ENCODE results near the gene ADCY5.

ADCY5 gene

GRCh38 chr3:123406598-123406997, 42.3 kb downstream of the ADCY5 start:
- Histone ChIP-seq H3K27me3 (ENCODE audit: insufficient read depth, insufficient read length) (peaks cover 29% of the 10 kb centered on the region), H3K36me3 (ENCODE audit: insufficient read depth, insufficient read length, low read length) (no peaks in the 10 kb centered on the region), H3K9ac (ENCODE audit: insufficient read length, low read depth) (no peak overlapping the region), H3K4me1 (ENCODE audit: insufficient read depth, insufficient read length) (peaks cover 16% of the 10 kb centered on the region), H3K9me3 (ENCODE audit: insufficient read depth, low read length) (no peaks in the 10 kb centered on the region), H3K4me3 (ENCODE audit: insufficient read length, low read depth) (no peak overlapping the region)
- DNase-seq (ENCODE audit: low read depth, low spot score) = no peak
- TF ChIP-seq ZNF274 (IDR thresholded peaks at IDR 0.05; ENCODE audit: low read depth, low read length) (no peak), SUZ12 (IDR thresholded peaks at IDR 0.05; ENCODE audit: extremely low read depth, insufficient read depth, insufficient read length) (no peak), YY1 (IDR thresholded peaks at IDR 0.05; ENCODE audit: insufficient read depth, insufficient read length) (no peak)

GRCh38 chr3:123405936-123406510, 42.9 kb downstream of the ADCY5 start:
- no peaks in the 10 kb centered on the region for H3K9me3 ChIP-seq (ENCODE audit: insufficient read depth, low read length)
- H3K4me3 ChIP-seq (ENCODE audit: insufficient read length, low read depth) = no peak overlapping the region
- H3K36me3 ChIP-seq (ENCODE audit: insufficient read depth, insufficient read length, low read length) = no peaks in the 10 kb centered on the region
- TF ChIP-seq YY1 (IDR thresholded peaks at IDR 0.05; ENCODE audit: insufficient read depth, insufficient read length) = no peak
- no peak for TF ChIP-seq ZNF274 (IDR thresholded peaks at IDR 0.05; ENCODE audit: low read depth, low read length)
- TF ChIP-seq SUZ12 (IDR thresholded peaks at IDR 0.05; ENCODE audit: extremely low read depth, insufficient read depth, insufficient read length) = no peak
- H3K4me1 ChIP-seq (ENCODE audit: insufficient read depth, insufficient read length) = peaks cover 10% of the 10 kb centered on the region
- peaks cover 33% of the 10 kb centered on the region for H3K27me3 ChIP-seq (ENCODE audit: insufficient read depth, insufficient read length)
- DNase-seq (ENCODE audit: low read depth, low spot score) = peak; percentile 23
- no peak overlapping the region for H3K9ac ChIP-seq (ENCODE audit: insufficient read length, low read depth)

- H3K4me3 ChIP-seq (ENCODE audit: insufficient read length, low read depth) = no peak overlapping the region
- no peak for TF ChIP-seq YY1 (IDR thresholded peaks at IDR 0.05; ENCODE audit: insufficient read depth, insufficient read length)
- no peak for TF ChIP-seq ZNF274 (IDR thresholded peaks at IDR 0.05; ENCODE audit: low read depth, low read length)
- TF ChIP-seq SUZ12 (IDR thresholded peaks at IDR 0.05; ENCODE audit: extremely low read depth, insufficient read depth, insufficient read length) = no peak
- DNase-seq (ENCODE audit: low read depth, low spot score) = no peak
- peaks cover 36% of the 10 kb centered on the region for H3K27me3 ChIP-seq (ENCODE audit: insufficient read depth, insufficient read length)
- H3K9me3 ChIP-seq (ENCODE audit: insufficient read depth, low read length) = no peaks in the 10 kb centered on the region
- no peaks in the 10 kb centered on the region for H3K36me3 ChIP-seq (ENCODE audit: insufficient read depth, insufficient read length, low read length)
- H3K9ac ChIP-seq (ENCODE audit: insufficient read length, low read depth) = no peak overlapping the region
- peaks cover 7% of the 10 kb centered on the region for H3K4me1 ChIP-seq (ENCODE audit: insufficient read depth, insufficient read length)
Observed at GRCh38 chr3:123405021-123405420, 43.9 kb downstream of the ADCY5 start.

- no peaks in the 10 kb centered on the region for H3K9me3 ChIP-seq (ENCODE audit: insufficient read depth, low read length)
- no peaks in the 10 kb centered on the region for H3K36me3 ChIP-seq (ENCODE audit: insufficient read depth, insufficient read length, low read length)
- peaks cover 5% of the 10 kb centered on the region for H3K4me1 ChIP-seq (ENCODE audit: insufficient read depth, insufficient read length)
- H3K4me3 ChIP-seq (ENCODE audit: insufficient read length, low read depth) = no peak overlapping the region
- TF ChIP-seq ZNF274 (IDR thresholded peaks at IDR 0.05; ENCODE audit: low read depth, low read length) = no peak
- TF ChIP-seq SUZ12 (IDR thresholded peaks at IDR 0.05; ENCODE audit: extremely low read depth, insufficient read depth, insufficient read length) = no peak
- no peak for TF ChIP-seq YY1 (IDR thresholded peaks at IDR 0.05; ENCODE audit: insufficient read depth, insufficient read length)
- H3K9ac ChIP-seq (ENCODE audit: insufficient read length, low read depth) = no peak overlapping the region
- H3K27me3 ChIP-seq (ENCODE audit: insufficient read depth, insufficient read length) = peaks cover 40% of the 10 kb centered on the region
- DNase-seq (ENCODE audit: low read depth, low spot score) = no peak
Observed at GRCh38 chr3:123404391-123404790, 44.5 kb downstream of the ADCY5 start.

- Histone ChIP-seq H3K9ac (ENCODE audit: insufficient read length, low read depth) (no peak overlapping the region), H3K9me3 (ENCODE audit: insufficient read depth, low read length) (no peaks in the 10 kb centered on the region), H3K27me3 (ENCODE audit: insufficient read depth, insufficient read length) (peaks cover 44% of the 10 kb centered on the region), H3K36me3 (ENCODE audit: insufficient read depth, insufficient read length, low read length) (no peaks in the 10 kb centered on the region), H3K4me3 (ENCODE audit: insufficient read length, low read depth) (no peak overlapping the region), H3K4me1 (ENCODE audit: insufficient read depth, insufficient read length) (peaks cover 5% of the 10 kb centered on the region)
- no peak for DNase-seq (ENCODE audit: low read depth, low spot score)
- TF ChIP-seq ZNF274 (IDR thresholded peaks at IDR 0.05; ENCODE audit: low read depth, low read length) (no peak), YY1 (IDR thresholded peaks at IDR 0.05; ENCODE audit: insufficient read depth, insufficient read length) (no peak), SUZ12 (IDR thresholded peaks at IDR 0.05; ENCODE audit: extremely low read depth, insufficient read depth, insufficient read length) (no peak)
Observed at GRCh38 chr3:123401836-123402530, 46.9 kb downstream of the ADCY5 start.

GRCh38 chr3:123400169-123400568, 48.7 kb downstream of the ADCY5 start:
- Histone ChIP-seq H3K4me3 (ENCODE audit: insufficient read length, low read depth) (no peak overlapping the region), H3K4me1 (ENCODE audit: insufficient read depth, insufficient read length) (no peaks in the 10 kb centered on the region), H3K9ac (ENCODE audit: insufficient read length, low read depth) (no peak overlapping the region), H3K27me3 (ENCODE audit: insufficient read depth, insufficient read length) (peaks cover 44% of the 10 kb centered on the region), H3K36me3 (ENCODE audit: insufficient read depth, insufficient read length, low read length) (no peaks in the 10 kb centered on the region), H3K9me3 (ENCODE audit: insufficient read depth, low read length) (no peaks in the 10 kb centered on the region)
- no peak for DNase-seq (ENCODE audit: low read depth, low spot score)
- TF ChIP-seq SUZ12 (IDR thresholded peaks at IDR 0.05; ENCODE audit: extremely low read depth, insufficient read depth, insufficient read length) (no peak), ZNF274 (IDR thresholded peaks at IDR 0.05; ENCODE audit: low read depth, low read length) (no peak), YY1 (IDR thresholded peaks at IDR 0.05; ENCODE audit: insufficient read depth, insufficient read length) (no peak)

GRCh38 chr3:123399653-123400052, 49.2 kb downstream of the ADCY5 start:
- no peak for DNase-seq (ENCODE audit: low read depth, low spot score)
- Histone ChIP-seq H3K4me3 (ENCODE audit: insufficient read length, low read depth) (no peak overlapping the region), H3K9me3 (ENCODE audit: insufficient read depth, low read length) (no peaks in the 10 kb centered on the region), H3K36me3 (ENCODE audit: insufficient read depth, insufficient read length, low read length) (no peaks in the 10 kb centered on the region), H3K27me3 (ENCODE audit: insufficient read depth, insufficient read length) (peaks cover 39% of the 10 kb centered on the region), H3K9ac (ENCODE audit: insufficient read length, low read depth) (no peak overlapping the region), H3K4me1 (ENCODE audit: insufficient read depth, insufficient read length) (no peaks in the 10 kb centered on the region)
- TF ChIP-seq YY1 (IDR thresholded peaks at IDR 0.05; ENCODE audit: insufficient read depth, insufficient read length) (no peak), SUZ12 (IDR thresholded peaks at IDR 0.05; ENCODE audit: extremely low read depth, insufficient read depth, insufficient read length) (no peak), ZNF274 (IDR thresholded peaks at IDR 0.05; ENCODE audit: low read depth, low read length) (no peak)

Data from NT2/D1 (cell line).